Measurements from ENCODE around the gene ANO1. TPM values are rescaled to one million over a fixed set of nuclear protein-coding genes. Genes with fewer than 3 reads are reported as not detected.

The ANO1 gene
- total RNA-seq, 4 donors from 2014 or later = 87.7 to 133 (median 108) TPM

DNA sequence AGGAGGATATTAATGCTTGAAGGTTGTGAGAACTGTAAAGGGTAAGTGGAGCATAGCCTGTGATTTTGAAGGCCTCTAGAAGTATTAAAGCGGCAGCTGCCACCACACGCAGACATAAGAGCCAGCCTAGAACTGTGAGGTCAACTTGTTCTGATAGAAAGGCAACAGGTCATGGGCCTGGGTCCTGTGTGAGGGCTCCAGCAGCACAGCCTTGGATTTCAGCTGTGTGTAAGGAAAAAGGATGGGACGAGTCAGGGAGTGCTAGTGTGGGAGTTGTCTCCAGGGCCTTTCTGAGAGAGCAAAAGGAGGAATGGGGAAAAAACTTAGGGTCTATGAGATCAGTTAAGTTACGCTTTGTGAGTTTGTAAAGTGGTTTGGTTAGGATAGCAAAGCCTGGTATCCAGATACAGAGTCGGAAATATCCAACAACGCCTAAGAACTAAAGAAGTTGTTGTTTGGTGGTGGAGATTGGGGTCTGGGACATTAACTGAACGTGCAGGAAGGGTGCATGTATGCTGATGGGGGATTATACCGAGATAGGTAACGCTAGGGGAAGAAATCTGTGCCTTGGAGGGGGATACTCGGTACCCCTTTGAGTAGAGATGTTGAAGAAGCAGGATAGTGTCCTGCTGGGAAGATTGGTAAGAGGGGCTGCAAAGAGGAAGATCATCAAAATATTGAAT, 17.4 kb upstream of the ANO1 start:
- WGBS = 85% methylated on average over 10 of the region's 10 CpGs
- H3K4me1 ChIP-seq = peaks cover 19% of the 10 kb centered on the region
- no peaks in the 10 kb centered on the region for H3K27me3 ChIP-seq
- TF ChIP-seq EP300 (IDR thresholded peaks at IDR 0.05) (no peak), POLR2AphosphoS5 (IDR thresholded peaks at IDR 0.05) (no peak), POLR2A (IDR thresholded peaks at IDR 0.05) (no peak)
- TF ChIP-seq, protein P1, sequence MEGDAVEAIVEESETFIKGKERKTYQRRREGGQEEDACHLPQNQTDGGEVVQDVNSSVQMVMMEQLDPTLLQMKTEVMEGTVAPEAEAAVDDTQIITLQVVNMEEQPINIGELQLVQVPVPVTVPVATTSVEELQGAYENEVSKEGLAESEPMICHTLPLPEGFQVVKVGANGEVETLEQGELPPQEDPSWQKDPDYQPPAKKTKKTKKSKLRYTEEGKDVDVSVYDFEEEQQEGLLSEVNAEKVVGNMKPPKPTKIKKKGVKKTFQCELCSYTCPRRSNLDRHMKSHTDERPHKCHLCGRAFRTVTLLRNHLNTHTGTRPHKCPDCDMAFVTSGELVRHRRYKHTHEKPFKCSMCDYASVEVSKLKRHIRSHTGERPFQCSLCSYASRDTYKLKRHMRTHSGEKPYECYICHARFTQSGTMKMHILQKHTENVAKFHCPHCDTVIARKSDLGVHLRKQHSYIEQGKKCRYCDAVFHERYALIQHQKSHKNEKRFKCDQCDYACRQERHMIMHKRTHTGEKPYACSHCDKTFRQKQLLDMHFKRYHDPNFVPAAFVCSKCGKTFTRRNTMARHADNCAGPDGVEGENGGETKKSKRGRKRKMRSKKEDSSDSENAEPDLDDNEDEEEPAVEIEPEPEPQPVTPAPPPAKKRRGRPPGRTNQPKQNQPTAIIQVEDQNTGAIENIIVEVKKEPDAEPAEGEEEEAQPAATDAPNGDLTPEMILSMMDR (IDR thresholded peaks at IDR 0.05) = no peak
- DNase-seq (ENCODE audit: low spot score in 2 of 2) = peak in 1 of 2 donors; percentile 23
- H3K36me3 ChIP-seq = no peaks in the 10 kb centered on the region
- peaks cover 1% of the 10 kb centered on the region for H3K9me3 ChIP-seq
- no peak overlapping the region for H3K4me3 ChIP-seq
- H3K27ac ChIP-seq = no peak overlapping the region

DNA sequence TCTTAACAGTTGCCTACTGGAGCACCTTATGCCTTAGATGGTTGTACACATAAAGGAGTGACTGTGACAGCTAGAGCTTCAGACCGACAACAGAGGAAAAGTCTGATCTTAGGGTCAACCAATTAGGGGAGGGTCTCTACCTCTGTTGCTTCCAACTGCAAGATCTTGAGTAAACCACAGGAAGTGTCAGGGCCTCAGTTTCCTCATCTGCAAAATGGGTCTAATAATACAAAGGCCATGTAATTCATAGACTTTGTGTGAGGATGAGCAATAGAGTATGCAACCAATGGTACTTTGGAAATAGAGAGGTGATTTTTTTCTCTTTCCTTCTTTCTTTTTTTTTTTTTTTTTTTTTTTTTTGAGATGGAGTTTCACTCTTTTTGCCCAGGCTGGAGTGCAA, 16.4 kb upstream of the ANO1 start:
- H3K27me3 ChIP-seq = peaks cover 3% of the 10 kb centered on the region
- H3K4me1 ChIP-seq = peaks cover 19% of the 10 kb centered on the region
- H3K27ac ChIP-seq = no peak overlapping the region
- TF ChIP-seq EP300 (IDR thresholded peaks at IDR 0.05) (no peak), POLR2A (IDR thresholded peaks at IDR 0.05) (no peak)
- TF ChIP-seq, protein P1 (IDR thresholded peaks at IDR 0.05) = no peak
- 82% methylated on average over 1 of the region's 1 CpG for WGBS
- H3K4me3 ChIP-seq = no peak overlapping the region
- H3K36me3 ChIP-seq = no peaks in the 10 kb centered on the region
- peak in 1 of 2 donors; percentile 20 for DNase-seq (ENCODE audit: low spot score in 2 of 2)
- H3K9me3 ChIP-seq = no peaks in the 10 kb centered on the region

DNA sequence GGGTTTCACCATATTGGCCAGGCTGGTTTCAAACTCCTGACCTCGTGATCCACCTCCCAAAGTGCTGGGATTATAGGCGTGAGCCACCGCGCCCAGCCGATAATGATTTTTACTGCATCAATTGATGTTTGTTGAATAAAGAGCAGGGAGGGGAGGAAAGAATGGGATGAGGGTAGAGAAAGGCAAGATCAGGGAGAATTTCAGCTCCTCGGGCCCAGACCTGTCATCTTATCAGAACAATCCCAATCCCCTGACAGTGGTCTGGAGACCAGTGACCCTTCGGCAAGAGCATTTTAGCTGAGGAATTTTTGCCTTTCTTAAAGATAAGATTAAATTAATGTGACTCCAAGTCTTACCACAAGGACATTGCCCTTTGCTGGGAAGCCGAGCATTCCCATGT, 15.0 kb upstream of the ANO1 start:
- Histone ChIP-seq H3K9me3 (no peaks in the 10 kb centered on the region), H3K27me3 (peaks cover 11% of the 10 kb centered on the region), H3K36me3 (no peaks in the 10 kb centered on the region), H3K4me1 (peaks cover 19% of the 10 kb centered on the region), H3K27ac (no peak overlapping the region), H3K4me3 (no peak overlapping the region)
- no peak for TF ChIP-seq POLR2AphosphoS5 (IDR thresholded peaks at IDR 0.05)
- no peak for TF ChIP-seq EP300 (IDR thresholded peaks at IDR 0.05)
- no peak for TF ChIP-seq POLR2A (IDR thresholded peaks at IDR 0.05)
- TF ChIP-seq, protein P1 (IDR thresholded peaks at IDR 0.05) = no peak
- 91% methylated on average over 8 of the region's 8 CpGs for WGBS
- DNase-seq (ENCODE audit: low spot score in 2 of 2) = peak in 1 of 2 donors; percentile 44

DNA sequence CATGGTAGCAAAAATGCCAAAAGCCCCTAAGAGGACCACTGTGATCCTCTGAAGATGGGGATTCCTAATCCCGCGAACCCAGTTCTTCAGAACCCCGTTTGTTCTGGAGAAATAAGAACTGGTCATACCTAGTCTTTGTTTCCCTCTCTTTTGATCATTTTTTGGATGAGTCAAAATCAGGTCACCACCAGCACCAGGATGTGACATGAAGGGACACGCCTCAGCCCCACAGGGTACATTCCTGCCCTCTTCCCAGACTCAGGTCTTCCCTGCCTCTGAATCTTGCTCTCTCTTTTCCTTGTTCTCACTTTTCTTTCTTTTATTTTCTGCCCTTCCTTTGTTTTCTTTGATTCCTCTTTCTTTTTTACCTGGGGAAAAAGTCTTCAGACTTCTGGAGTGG, 14.6 kb upstream of the ANO1 start:
- no peak overlapping the region for H3K4me3 ChIP-seq
- peak in 1 of 2 donors; percentile 35 for DNase-seq (ENCODE audit: low spot score in 2 of 2)
- TF ChIP-seq, protein P1 (IDR thresholded peaks at IDR 0.05) = no peak
- TF ChIP-seq POLR2AphosphoS5 (IDR thresholded peaks at IDR 0.05) (no peak), EP300 (IDR thresholded peaks at IDR 0.05) (no peak), POLR2A (IDR thresholded peaks at IDR 0.05) (no peak)
- H3K9me3 ChIP-seq = no peaks in the 10 kb centered on the region
- H3K27me3 ChIP-seq = peaks cover 16% of the 10 kb centered on the region
- peaks cover 19% of the 10 kb centered on the region for H3K4me1 ChIP-seq
- H3K27ac ChIP-seq = no peak overlapping the region
- H3K36me3 ChIP-seq = no peaks in the 10 kb centered on the region
- WGBS = 73% methylated on average over 4 of the region's 4 CpGs

DNA sequence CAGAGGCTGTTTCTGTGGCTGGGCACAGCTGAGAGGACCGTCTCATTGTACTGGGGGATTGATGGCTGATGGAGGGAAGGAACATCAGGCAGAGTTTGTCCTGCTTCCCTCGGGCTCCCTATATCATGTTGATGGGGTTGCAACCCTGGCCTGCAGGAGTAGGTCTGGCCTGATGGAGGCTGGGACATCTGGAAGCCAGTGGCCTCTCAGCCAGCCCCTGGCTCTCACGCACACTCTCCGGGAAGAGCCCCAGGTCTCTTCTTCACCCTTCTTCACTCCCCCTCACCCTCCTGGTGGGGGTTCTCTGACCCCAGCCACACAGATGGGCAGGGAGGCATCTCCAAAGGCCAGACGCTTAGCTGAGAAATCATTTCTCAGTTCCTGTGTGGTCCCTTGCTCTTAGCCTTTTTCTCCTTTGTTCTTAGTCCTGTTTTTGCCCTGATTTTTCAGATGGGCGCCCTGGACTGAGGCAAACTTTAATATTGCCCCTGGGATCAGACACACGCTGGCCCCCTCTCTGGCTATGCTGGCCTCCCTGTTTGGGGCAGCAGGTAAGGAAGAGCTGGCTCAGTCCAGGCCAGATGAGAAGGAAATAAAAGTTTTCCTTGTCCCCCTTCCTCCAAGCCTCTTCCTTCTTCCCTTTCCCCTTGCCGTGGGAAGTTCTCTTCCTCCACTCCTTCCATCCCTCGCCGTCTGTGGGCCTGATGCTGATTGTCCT, 13.9 kb upstream of the ANO1 start:
- H3K36me3 ChIP-seq = no peaks in the 10 kb centered on the region
- peak in 1 of 2 donors; percentile 56 for DNase-seq (ENCODE audit: low spot score in 2 of 2)
- 66% methylated on average over 10 of the region's 10 CpGs for WGBS
- peaks cover 21% of the 10 kb centered on the region for H3K27me3 ChIP-seq
- H3K27ac ChIP-seq = no peak overlapping the region
- no peak overlapping the region for H3K4me3 ChIP-seq
- no peak for TF ChIP-seq EP300 (IDR thresholded peaks at IDR 0.05)
- TF ChIP-seq POLR2AphosphoS5 (IDR thresholded peaks at IDR 0.05) = no peak
- no peaks in the 10 kb centered on the region for H3K9me3 ChIP-seq
- H3K4me1 ChIP-seq = peaks cover 19% of the 10 kb centered on the region
